Spinal cord (tissue), 10 donors: Measurements from ENCODE around the gene TSSK3. TPM values are rescaled to one million over a fixed set of nuclear protein-coding genes. Genes with fewer than 3 reads are reported as not detected.

Experiments used
- DNase-seq, 6 donors: peaks; one replicate each; pipeline versions ENCODE4 v3.0.0 to v3.0.0-alpha.2; 2013 to 2015; ENCODE audit warnings: low spot score in 6 of 6, low read depth in 4 of 6
- H3K27ac ChIP-seq: one replicate; pipeline ENCODE4 v1.5.1; 2013; ENCODE audit warnings: low read depth, low read length, control low read depth
- H3K27me3 ChIP-seq: one replicate; pipeline ENCODE4 v1.6.1; 2013; ENCODE audit warnings: low read length; ENCODE audit not compliant: control insufficient read depth, insufficient read depth
- H3K36me3 ChIP-seq: one replicate; pipeline ENCODE4 v1.6.1; 2013; ENCODE audit warnings: low read length; ENCODE audit not compliant: control insufficient read depth, insufficient read depth
- H3K4me1 ChIP-seq: one replicate; pipeline ENCODE4 v1.6.1; 2013; ENCODE audit warnings: low read length; ENCODE audit not compliant: control insufficient read depth, insufficient read depth
- H3K4me3 ChIP-seq: one replicate; pipeline ENCODE4 v1.5.1; 2013; ENCODE audit warnings: low read depth, low read length, control low read depth
- H3K9me3 ChIP-seq: one replicate; pipeline ENCODE4 v1.6.1; 2013; ENCODE audit warnings: low read length; ENCODE audit not compliant: control insufficient read depth, insufficient read depth
- WGBS: methylation state at CpG from one replicate; pipeline ENCODE4 v1.1.5; 2013; ENCODE audit warnings: missing lambda C conversion rate; ENCODE audit not compliant: insufficient coverage; 5-methylcytosine and 5-hydroxymethylcytosine counted together
- long read RNA-seq, 4 donors: transcript quantifications; one replicate each; lab custom pipeline, GENCODE V29; 2026
- polyA plus RNA-seq, 2 donors: library from polyadenylated mRNA; unstranded; fragments of 120-200 nt; gene quantifications; one replicate each; pipeline ENCODE4 v1.2.1, GENCODE V29; 2013; ENCODE audit not compliant: insufficient read length in 2 of 2
- total RNA-seq, 2 donors: library from RNA; depleted of rRNA in 1 of 2; stranded (reverse); fragments of 120-200 nt in 1 of 2; fragments of >200 nt in 1 of 2; gene quantifications; one replicate each; pipeline versions ENCODE4 v1.2.3 to v1.2.4, GENCODE V29; 2013 to 2014
- donor health status: healthy.

TSSK3 gene
- total RNA-seq (1 to 10 TPM in 1 of 2 donors, under 1 TPM in 1; 0.59 to 2.4 TPM), polyA plus RNA-seq (1 to 10 TPM; 2.3 to 4.4 TPM)
- long read RNA-seq, donor 1, partial matches to known transcripts, result 16 of 25 reads
- long read RNA-seq, donor 1, other reads (novel, unspliced or antisense), result 9 of 25 reads
- long read RNA-seq, donor 2, result 0 reads
- long read RNA-seq, donor 3, result 0 reads
- long read RNA-seq, donor 4, partial matches to known transcripts, result 0 of 1 reads
- long read RNA-seq, donor 4, other reads (novel, unspliced or antisense), result 0 of 1 reads

- H3K27me3 ChIP-seq, result no peaks in the 10 kb centered on the region
- no peaks in the 10 kb centered on the region for H3K9me3 ChIP-seq
- WGBS, result 45% methylated on average over 14 of the region's 17 CpGs
- DNase-seq, result no peak
- peaks cover 46% of the 10 kb centered on the region for H3K36me3 ChIP-seq
- H3K4me3 ChIP-seq, result peak within 1 kb of the TSS; percentile 36
- H3K4me1 ChIP-seq, result peaks cover 23% of the 10 kb centered on the region
- H3K27ac ChIP-seq, result no peak within 1 kb of the TSS
Measured at GRCh38 chr1:32362474-32363313, at the start of gene TSSK3, which contains the start of gene FAM229A. Gene TSSK3, plus strand, starts transcription at chr1:32362539. Its CDS starts 163 bp downstream, at chr1:32362702. Gene FAM229A, minus strand, starts transcription at chr1:32362485. Its CDS starts 394 bp downstream, at chr1:32362091.

DNA sequence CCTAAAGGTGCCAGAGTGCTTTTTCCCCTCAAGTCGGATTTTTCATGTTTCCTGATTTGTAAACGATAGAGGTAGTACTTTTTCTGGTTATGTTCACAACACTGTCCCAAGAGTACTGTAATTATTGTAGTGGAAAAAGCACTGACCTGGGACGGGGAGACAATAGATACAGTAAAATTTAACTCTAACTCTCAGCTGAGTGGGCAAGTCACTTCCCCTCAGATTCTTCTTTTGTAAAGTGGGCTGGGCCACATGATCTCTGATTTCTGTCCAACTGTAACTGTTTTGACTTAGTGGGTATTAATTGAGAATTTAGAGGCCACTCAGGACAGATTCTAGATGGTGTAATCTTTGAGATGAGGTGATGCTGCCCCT, 45.4 kb upstream of the TSSK3 start:
- Histone ChIP-seq H3K36me3 (peaks cover 14% of the 10 kb centered on the region), H3K27ac (no peak overlapping the region), H3K9me3 (no peaks in the 10 kb centered on the region), H3K4me3 (no peak overlapping the region), H3K27me3 (no peaks in the 10 kb centered on the region), H3K4me1 (no peaks in the 10 kb centered on the region)
- no CpG with 5 or more reads among the region's 3 CpGs for WGBS
- no peak for DNase-seq

- no peaks in the 10 kb centered on the region for H3K9me3 ChIP-seq
- peaks cover 14% of the 10 kb centered on the region for H3K36me3 ChIP-seq
- 96% methylated on average over 7 of the region's 10 CpGs for WGBS
- H3K4me3 ChIP-seq, result no peak overlapping the region
- DNase-seq, result no peak
- H3K27me3 ChIP-seq, result no peaks in the 10 kb centered on the region
- H3K4me1 ChIP-seq, result no peaks in the 10 kb centered on the region
- no peak overlapping the region for H3K27ac ChIP-seq
Measured at GRCh38 chr1:32318127-32318869, 44.0 kb upstream of the TSSK3 start.

DNA sequence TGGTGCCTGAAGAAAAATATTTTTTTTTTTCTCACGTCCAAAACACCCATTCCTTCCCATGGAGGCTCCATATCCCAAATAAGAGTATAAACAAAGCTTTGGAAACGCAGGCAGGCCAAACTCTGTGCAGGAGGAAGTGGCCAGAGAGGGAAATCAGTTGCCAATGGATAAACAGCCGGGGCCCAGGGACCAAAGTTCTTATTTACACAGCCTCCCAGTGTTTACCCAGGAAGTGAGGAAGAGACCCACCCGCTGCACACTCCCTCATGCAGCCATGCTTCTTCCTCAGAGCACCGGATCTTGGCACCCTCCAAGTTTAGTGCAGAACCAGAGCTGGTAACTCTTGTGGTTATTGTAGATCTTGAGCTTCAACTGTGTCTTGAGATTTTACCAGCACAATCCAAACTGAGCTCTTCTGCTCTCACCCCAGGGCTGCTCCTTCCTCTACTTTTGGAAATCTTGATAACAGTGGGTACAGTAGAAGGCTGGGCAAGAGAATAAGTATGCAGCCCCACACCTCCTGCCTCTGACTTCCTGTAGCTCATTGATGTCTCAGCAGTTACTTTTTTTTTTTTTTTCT, 40.5 kb upstream of the TSSK3 start:
- Histone ChIP-seq H3K4me3 (no peak overlapping the region), H3K27me3 (no peaks in the 10 kb centered on the region), H3K4me1 (no peaks in the 10 kb centered on the region), H3K36me3 (peaks cover 14% of the 10 kb centered on the region), H3K9me3 (no peaks in the 10 kb centered on the region), H3K27ac (no peak overlapping the region)
- no peak for DNase-seq
- WGBS, result 100% methylated on average over 2 of the region's 5 CpGs

GRCh38 chr1:32327204-32327603, 35.1 kb upstream of the TSSK3 start:
- Histone ChIP-seq H3K36me3 (peaks cover 35% of the 10 kb centered on the region), H3K4me3 (no peak overlapping the region), H3K27ac (no peak overlapping the region), H3K27me3 (no peaks in the 10 kb centered on the region), H3K4me1 (peaks cover 7% of the 10 kb centered on the region), H3K9me3 (no peaks in the 10 kb centered on the region)
- DNase-seq, result no peak
- 97% methylated on average over 7 of the region's 11 CpGs for WGBS

DNA sequence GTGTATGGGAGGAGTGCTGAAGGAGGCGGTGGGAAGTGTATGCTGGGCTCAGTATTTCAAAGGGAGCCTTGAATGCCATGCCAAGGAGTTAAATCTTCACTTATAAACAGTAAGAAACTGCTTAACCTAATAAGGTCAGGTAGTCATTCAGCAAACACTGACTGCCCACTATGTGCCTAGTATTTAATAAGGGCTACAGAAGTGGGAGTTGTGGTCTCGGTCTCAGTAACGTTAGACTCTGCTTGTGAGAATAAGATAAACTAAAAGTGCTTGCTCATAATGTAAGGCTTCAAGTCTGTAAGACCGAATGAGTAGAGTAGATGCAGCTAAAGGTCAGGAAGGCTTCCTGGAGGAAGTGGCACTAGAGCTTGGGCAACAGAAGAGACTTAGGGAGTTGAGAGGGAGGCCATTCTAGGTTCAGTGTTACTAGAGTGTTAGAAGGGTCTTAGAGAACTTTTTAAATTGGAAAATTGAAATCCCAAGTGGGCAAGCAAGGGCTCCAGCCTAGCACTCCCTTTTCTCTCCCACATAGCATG, 32.3 kb upstream of the TSSK3 start:
- H3K27me3 ChIP-seq, result no peaks in the 10 kb centered on the region
- H3K4me3 ChIP-seq, result no peak overlapping the region
- 92% methylated on average over 3 of the region's 4 CpGs for WGBS
- H3K9me3 ChIP-seq, result no peaks in the 10 kb centered on the region
- peaks cover 54% of the 10 kb centered on the region for H3K36me3 ChIP-seq
- no peak for DNase-seq
- peaks cover 30% of the 10 kb centered on the region for H3K4me1 ChIP-seq
- no peak overlapping the region for H3K27ac ChIP-seq

DNA sequence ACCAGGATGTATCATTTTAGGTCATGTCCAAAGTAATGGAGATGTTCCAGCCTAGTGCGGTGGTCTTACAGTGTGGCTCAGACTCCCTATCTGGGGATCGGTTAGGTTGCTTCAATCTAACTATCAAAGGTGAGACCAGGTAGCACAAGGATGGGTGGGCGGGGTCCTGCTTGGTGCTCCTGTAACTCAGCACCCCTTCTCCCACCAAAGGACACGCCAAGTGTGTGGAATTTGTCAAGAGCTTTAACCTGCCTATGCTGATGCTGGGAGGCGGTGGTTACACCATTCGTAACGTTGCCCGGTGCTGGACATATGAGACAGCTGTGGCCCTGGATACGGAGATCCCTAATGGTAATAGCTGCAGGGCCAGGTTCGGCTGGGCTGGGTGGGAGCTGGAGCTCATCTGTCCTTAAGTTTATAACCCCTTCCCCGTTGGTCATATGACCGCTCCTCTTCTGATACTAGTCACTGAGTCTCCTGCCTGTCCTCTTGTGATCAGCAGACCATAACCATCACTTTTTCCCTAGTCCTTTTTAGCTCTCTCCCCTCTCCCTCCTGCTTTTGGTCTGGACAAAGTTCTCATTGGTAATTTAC, 31.7 kb upstream of the TSSK3 start:
- Histone ChIP-seq H3K27ac (no peak overlapping the region), H3K27me3 (no peaks in the 10 kb centered on the region), H3K36me3 (peaks cover 54% of the 10 kb centered on the region), H3K4me1 (peaks cover 30% of the 10 kb centered on the region), H3K9me3 (no peaks in the 10 kb centered on the region), H3K4me3 (no peak overlapping the region)
- WGBS, result 91% methylated on average over 11 of the region's 12 CpGs
- no peak for DNase-seq

DNA sequence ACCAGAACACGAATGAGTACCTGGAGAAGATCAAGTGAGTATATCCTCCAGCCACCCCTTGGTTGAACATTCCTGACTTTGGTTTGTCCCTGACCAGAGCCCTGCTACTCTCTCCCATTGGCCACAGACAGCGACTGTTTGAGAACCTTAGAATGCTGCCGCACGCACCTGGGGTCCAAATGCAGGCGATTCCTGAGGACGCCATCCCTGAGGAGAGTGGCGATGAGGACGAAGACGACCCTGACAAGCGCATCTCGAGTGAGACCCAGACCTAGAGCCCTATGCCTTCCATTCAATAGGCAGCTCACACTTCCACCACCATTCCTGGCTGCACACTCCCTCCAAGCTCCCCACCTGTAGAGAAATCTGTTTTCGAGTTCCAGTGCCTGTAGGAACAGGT, 30.8 kb upstream of the TSSK3 start:
- 93% methylated on average over 12 of the region's 12 CpGs for WGBS
- no peaks in the 10 kb centered on the region for H3K27me3 ChIP-seq
- peaks cover 54% of the 10 kb centered on the region for H3K36me3 ChIP-seq
- H3K27ac ChIP-seq, result no peak overlapping the region
- no peaks in the 10 kb centered on the region for H3K9me3 ChIP-seq
- H3K4me1 ChIP-seq, result peaks cover 35% of the 10 kb centered on the region
- H3K4me3 ChIP-seq, result no peak overlapping the region
- no peak for DNase-seq
